Limb (tissue), 2 donors: ENCODE data around the gene EVC2.

Experiments
- DNase-seq, 2 donors: peaks; one replicate each; pipeline ENCODE4 v3.0.0-alpha.2; 2016; ENCODE audit errors: extremely low spot score in 2 of 2

The EVC2 gene

DNA sequence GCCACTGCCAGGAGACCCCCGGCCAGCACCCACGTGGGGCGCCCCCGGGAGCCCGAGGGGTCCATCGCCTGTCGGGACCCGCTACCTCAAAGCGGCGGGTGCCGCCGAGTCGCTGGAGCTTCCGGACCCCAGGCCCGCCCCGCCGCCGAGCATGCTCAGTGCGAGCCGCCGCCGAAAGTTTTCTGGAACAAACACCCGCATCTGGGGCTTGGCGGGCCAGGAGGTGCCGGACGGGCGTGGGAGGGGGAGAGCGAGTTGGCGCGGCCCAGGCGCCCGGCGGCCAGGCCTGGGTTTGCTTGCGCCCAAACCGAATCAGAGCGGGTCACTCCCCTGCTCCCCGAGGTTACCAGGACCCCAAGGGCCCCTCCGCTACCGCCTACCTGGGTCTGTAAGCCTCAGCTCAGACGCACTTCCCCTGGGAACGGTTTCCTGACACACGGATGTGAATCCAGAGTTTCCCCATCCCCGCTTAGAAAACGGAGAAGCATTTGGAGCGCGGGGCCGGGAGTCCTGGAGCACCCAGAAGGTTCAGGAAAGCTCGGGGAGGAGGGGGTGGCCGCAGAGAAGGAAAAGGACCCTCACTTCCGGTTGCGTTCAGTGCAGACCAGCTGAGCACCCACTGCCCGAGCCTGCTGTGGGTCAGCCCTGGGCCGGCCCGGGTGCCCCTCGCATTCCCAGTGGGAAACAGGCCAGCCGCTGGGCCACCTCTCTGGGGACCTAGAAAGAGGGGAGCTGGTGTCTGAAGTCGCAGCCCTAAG lies at the start of gene EVC2:
Gene EVC2, minus strand, starts transcription at position 111 of the 758 bp plus-strand sequence. Its CDS starts 46 bp downstream, at position 65.
- DNase-seq = peak; percentile 63 to 82

- DNase-seq = no peak
Measured at GRCh38 chr4:5757954-5758353, 49.6 kb upstream of the EVC2 start.

GRCh38 chr4:5757536-5757935 lies 49.2 kb upstream of the EVC2 start:
- no peak for DNase-seq

DNA sequence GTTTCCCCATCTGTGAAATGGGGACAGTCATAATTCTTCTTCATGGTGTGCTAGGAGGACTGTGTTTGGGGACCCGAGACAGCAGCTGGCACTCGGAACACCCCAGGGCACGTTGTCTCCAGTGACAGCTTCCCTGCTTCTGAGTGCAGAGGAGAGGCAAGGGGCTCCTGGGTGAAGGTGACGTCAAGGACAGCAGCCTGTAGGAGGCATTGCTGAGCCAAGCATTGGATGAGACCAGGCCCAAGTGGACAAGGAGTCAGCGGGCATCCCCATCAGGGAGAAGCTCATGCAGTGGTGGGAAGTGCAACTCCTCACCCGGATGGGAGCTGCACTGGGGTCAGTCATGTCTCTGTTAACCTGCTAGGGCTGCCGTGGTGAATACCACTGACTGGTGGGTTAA lies 48.7 kb upstream of the EVC2 start:
- DNase-seq = no peak

DNA sequence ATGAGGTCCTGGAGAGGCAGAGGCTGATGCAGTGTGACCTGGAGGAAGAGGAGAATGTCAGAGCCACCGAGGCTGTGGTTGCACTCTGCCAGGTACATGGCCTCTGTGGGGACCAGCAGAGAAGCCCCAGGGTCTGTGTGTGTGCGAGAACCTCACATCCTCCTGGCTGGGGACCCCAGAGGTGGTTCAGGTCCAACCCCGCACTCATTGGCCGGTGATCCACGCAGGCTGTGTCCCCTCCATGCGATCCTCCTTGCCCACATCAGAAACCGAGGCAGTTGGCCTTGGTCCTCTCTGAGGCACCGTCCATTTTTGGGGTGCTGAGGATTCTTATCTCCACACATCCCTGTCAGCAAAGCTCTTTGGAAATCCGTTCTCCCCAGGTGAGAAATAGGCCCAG lies 47.9 kb upstream of the EVC2 start:
- DNase-seq = no peak

- DNase-seq = no peak
Measured at GRCh38 chr4:5755679-5756078, 47.3 kb upstream of the EVC2 start.

DNA sequence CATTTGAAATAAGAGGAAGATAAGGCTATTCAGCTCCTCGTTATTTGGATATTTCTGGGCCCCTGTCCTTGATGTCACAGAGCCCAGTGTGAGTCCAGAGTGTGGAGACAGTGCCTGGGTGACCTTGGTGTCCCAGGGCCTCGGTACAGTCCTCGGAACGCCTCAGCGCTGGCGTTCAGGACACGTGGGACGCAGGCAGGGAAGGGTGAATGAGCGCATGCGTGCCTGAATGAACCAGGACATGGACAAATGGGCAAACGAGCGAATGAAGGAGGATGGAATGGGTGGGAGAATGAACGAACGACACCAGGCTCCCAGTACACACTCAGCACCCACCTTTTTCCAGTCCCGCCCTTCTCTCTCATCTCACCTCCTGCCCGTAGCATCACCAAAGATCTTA lies 46.8 kb upstream of the EVC2 start:
- DNase-seq = no peak

GRCh38 chr4:5754529-5754881 lies 46.1 kb upstream of the EVC2 start:
- no peak for DNase-seq

GRCh38 chr4:5753766-5754528 lies 45.6 kb upstream of the EVC2 start:
- no peak for DNase-seq

DNA sequence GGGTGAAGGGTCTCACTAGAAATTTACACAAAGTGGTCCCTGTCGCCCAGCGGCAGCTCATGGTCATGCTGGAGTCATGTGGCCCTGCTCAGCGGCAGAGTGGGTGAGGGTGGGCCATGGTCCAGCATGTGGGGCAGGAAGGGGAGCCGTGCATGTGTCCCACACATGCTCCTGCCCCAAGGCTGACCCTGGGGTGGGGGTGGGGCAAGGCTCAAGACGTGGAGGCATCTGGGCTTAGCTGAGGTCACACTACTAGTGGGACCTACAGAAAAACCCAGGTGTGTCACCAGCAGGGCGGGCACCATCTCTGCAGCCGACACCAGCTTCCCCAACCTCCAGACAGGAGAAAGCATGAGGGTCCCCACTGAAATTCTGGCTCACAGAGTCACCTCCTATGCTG lies 45.0 kb upstream of the EVC2 start:
- DNase-seq = no peak

DNA sequence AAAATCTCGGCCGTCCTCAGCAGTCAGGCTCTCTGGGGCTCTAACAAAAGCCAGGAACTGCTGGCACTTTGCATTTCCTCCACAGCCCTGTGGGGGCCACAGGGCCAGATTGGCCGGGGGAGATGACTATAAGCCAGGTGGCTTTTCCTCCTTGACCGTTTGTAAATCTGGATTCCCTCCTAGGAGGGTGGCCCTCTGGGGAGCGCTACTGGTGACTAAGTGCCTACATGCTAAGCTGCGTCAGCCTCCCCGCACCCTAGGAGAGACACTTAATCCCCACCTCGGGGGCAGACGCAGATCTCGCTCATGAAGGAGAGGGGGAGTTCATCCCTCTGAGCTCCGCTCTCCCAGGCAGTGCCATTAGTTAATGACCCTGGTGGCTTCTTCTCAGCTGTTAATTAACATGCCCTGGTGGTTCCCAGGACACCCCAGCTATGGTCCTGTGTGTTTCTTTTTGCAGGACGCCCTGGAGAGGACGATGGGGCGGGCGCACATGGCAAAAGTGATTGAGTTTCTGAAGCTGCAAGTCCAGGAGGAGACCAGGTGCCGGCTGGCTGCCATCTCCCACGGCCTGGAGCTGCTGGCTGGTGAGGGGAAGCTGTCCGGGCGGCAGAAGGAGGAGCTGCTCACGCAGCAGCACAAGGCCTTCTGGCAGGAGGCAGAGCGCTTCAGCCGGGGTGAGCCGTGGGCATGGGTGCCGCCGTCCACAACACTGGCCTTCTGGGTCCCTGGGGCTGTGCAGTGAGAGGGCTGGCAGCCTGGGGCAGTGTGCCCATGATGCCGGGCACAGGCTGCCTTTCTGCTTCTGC lies 44.2 kb upstream of the EVC2 start:
- DNase-seq = no peak

- DNase-seq = no peak
Measured at GRCh38 chr4:5751666-5752375, 43.5 kb upstream of the EVC2 start.

DNA sequence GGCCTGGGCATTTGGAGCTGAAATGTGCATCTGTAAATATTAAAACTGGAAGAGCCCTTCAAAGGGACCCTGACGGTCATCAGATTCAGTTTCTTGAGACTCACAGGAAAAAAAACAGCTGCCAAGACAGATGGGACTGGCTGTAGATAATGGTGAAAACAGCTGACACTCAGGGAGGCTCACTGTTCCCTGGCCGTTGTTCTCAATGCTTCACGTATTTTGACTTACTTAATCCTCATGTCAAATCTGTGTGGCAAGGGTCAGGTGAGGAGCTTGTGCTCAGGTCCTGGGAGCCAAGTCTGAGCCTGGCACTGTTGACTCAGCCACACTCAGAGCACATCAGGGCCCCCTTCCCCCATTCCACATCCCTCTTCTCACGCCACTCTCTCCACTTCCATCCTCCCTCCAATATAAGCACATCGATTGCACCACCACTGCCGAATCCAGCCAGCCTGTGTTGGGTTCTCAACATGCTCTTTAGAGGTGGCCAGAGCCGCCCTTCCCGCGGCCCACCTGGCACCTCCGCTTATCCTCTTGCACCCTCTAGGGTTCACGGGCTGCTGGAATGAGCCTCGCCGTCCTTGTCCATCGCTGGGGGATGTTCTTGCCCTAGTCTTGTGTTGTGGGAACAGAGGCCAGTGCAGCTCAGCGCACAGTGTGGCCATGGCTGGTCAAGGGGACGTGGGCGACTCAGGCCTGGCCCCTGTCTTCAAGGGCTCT lies 42.7 kb upstream of the EVC2 start:
- DNase-seq = peak in 1 of 2 donors; percentile 18

- no peak for DNase-seq
Measured at GRCh38 chr4:5750052-5750945, 41.9 kb upstream of the EVC2 start.

DNA sequence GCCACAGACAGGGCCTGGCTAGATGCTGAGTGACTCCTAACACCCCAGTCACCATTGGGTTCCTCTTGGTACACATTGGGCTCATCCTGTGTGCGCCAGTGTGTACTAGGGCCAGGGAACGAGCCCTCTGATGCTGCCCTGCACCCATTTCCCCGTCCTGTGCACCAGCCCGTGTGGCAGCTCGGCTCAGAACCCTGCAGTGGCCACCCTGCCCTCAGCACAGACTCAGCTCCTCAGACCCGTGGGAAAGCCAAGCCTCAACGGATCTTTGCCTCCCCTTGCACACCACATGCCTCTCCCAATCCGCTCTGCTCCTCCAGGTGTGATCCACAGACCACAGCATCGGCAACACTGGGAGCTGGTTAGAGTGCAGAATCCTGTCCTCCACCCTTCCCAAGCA lies 41.2 kb upstream of the EVC2 start:
- DNase-seq = no peak

DNA sequence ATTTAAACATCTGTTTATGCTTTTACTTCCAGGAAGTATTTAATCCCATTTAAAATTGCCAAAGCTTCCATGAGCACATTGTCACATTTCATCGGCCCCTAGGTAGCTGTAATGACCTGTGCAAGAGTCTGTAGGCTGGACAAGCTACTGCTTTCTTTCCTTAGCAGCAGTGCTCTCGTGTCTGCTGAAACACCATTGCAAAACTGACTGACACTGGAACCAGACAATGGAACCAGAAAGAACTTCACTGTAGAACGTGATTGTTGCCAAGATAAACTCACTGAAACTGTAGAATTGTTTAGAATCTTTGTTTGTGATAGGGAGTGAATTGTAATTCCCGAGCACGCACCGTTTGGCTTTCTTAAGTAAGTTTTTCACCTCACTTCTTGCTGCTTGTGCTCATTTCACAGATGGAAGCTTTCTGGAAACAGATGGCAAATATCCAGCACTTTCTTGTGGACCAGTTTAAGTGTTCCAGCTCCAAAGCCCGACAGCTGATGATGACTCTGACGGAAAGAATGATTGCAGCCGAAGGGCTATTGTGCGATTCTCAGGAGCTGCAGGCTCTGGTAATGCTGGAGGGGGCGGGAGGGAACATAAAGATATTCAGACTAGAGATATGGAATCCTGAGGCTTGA lies 39.5 kb upstream of the EVC2 start:
- peak in 1 of 2 donors; percentile 51 for DNase-seq

GRCh38 chr4:5746829-5747737 lies 38.7 kb upstream of the EVC2 start:
- peak in 1 of 2 donors; percentile 5 for DNase-seq

DNA sequence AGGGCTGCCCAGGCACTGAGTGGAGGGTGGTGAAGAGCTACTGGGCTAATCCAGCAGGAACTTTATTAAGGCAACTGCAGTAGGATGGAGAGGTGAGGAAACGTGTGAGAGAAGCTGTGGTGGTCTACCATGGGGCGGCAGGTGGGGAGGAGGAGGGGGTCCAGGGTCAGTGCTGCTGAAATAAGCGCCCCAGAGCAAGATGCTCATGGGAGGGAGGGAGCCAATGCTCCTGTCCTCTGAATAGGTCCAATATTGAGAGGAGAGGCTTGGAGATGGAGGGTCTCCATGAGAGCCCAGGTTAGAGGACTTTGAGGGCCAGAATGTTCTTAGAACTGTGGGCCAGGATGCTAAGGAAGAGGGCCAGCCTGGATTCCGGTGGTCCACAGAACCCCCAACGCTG lies 37.9 kb upstream of the EVC2 start:
- DNase-seq = no peak
